ENCODE measurements around the gene MEGF6. TPM values are rescaled to one million over a fixed set of nuclear protein-coding genes. Genes with fewer than 3 reads are reported as not detected.
A peak's percentile ranks its signal among the peaks of the same experiment; 100 is the strongest.

The MEGF6 gene
- total RNA-seq, 1 donor from 2014 or later: 7.3 TPM

GRCh38 chr1:3440711-3441409 lies 170.4 kb downstream of the MEGF6 start:
- peak; percentile 25 for DNase-seq

DNA sequence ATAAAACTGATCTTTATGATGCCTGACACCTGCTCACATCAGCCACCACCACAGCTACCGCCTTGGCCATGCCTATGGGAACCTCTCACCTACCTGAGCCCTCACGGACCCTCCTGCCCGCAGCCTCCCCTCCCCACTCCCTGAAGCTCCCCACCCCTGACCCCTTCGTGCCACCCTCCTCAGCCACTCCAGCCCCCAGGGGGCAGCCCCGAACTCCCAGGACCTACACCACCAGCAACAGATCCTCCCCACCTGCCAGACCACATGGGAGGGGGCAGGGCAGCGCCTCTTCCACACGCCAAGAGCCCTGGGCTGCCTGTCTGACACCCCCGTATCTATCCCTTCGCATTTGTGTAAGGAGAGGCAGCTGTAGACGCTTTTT lies 171.0 kb downstream of the MEGF6 start:
- ATAC-seq (ENCODE audit: poor library complexity) (no peak), DNase-seq (peak; percentile 17)
- intact Hi-C loops (cut with DNase I): no loop called here

More at GRCh38 chr1:3440711-3441409, 170.4 kb downstream of the MEGF6 start:
- ATAC-seq (ENCODE audit: poor library complexity): no peak
- intact Hi-C loops (cut with DNase I): no loop called here

Small RNA genes lying within 50 kb of the gene (microRNA-seq; reads per million reads assigned to microRNA genes)
- not detected for gene MIR551A

Other genes with a start within 250 kb of the MEGF6 start
- 0.89 TPM for gene ARHGEF16, start 156.8 kb downstream of the MEGF6 start, total RNA-seq
- 47.0 TPM for gene TPRG1L, start 13.5 kb upstream of the MEGF6 start, total RNA-seq
- gene WRAP73, start 38.6 kb upstream of the MEGF6 start, total RNA-seq: 10.0 TPM
- not detected for gene TP73, start 41.0 kb upstream of the MEGF6 start, total RNA-seq
- not detected for gene CCDC27, start 140.9 kb upstream of the MEGF6 start, total RNA-seq
- gene SMIM1, start 161.2 kb upstream of the MEGF6 start, total RNA-seq: 17.3 TPM
- gene LRRC47, start 185.0 kb upstream of the MEGF6 start, total RNA-seq: 54.7 TPM
- 32.3 TPM for gene CEP104, start 245.7 kb upstream of the MEGF6 start, total RNA-seq
- 2.8 TPM for gene DFFB, start 246.0 kb upstream of the MEGF6 start, total RNA-seq